Heart right ventricle (tissue), 16 donors: ENCODE data around the gene EXOSC3. TPM values are rescaled to one million over a fixed set of nuclear protein-coding genes. Genes with fewer than 3 reads are reported as not detected.

Experiments used
- ATAC-seq, 8 donors: fragments of 200-7000 bp; cut with Tn5 transposase; one replicate each; pipeline ENCODE4 v1.9.1; 2020; ENCODE audit warnings: mild to moderate bottlenecking in 8 of 8, moderate library complexity in 8 of 8, moderate number of reproducible peaks in 1 of 8
- DNase-seq, 2 donors: peaks; one replicate each; pipeline ENCODE4 v3.0.0-alpha.2; 2020
- H3K27ac ChIP-seq, 10 donors: fragments of 200-600 bp; sonication (generic) in 2 of 10; one replicate each; pipeline versions ENCODE4 v1.5.0 to v1.8.0; 2020 to 2022; ENCODE audit warnings: mild to moderate bottlenecking in 3 of 10
- H3K27me3 ChIP-seq, 7 donors: fragments of 200-600 bp; one replicate each; pipeline ENCODE4 v1.8.0; 2021 to 2022; ENCODE audit warnings: mild to moderate bottlenecking in 2 of 7
- H3K36me3 ChIP-seq, 9 donors: fragments of 200-600 bp; sonication (generic) in 1 of 9; one replicate each; pipeline versions ENCODE4 v1.5.0 to v1.8.0; 2020 to 2022; ENCODE audit warnings: mild to moderate bottlenecking in 2 of 9
- H3K4me1 ChIP-seq, 9 donors: fragments of 200-600 bp; sonication (generic) in 1 of 9; one replicate each; pipeline versions ENCODE4 v1.5.0 to v1.8.0; 2020 to 2022; ENCODE audit warnings: mild to moderate bottlenecking in 4 of 9
- H3K4me3 ChIP-seq, 10 donors: fragments of 200-600 bp; sonication (generic) in 2 of 10; one replicate each; pipeline versions ENCODE4 v1.5.0 to v1.8.0; 2020 to 2022; ENCODE audit warnings: mild to moderate bottlenecking in 7 of 10, moderate library complexity in 2 of 10
- H3K9me3 ChIP-seq, 11 donors: fragments of 200-600 bp in 10 of 11; sonication (generic) in 2 of 11; one replicate each; pipeline versions ENCODE4 v1.5.0 to v1.8.0; 2013 to 2022; ENCODE audit warnings: mild to moderate bottlenecking in 2 of 11, control low read depth in 1 of 11, moderate library complexity in 1 of 11
- CTCF ChIP-seq, 9 donors: fragments of 200-600 bp; sonication (generic) in 2 of 9; IDR thresholded peaks; one replicate each; pipeline versions ENCODE4 v1.5.0 to v1.8.0; 2021 to 2022; ENCODE audit warnings: antibody characterized with exemption in 9 of 9, mild to moderate bottlenecking in 5 of 9, moderate library complexity in 1 of 9
- WGBS, 2 donors: extraction: QIAGEN DNeasy Blood & Tissue Kit; methylation state at CpG; one replicate each; pipeline ENCODE4 v1.1.7; 2013; ENCODE audit warnings: inconsistent platforms in 1 of 2; 5-methylcytosine and 5-hydroxymethylcytosine counted together
- intact Hi-C, 10 donors: fragments of 100-400 bp; cut with DNase I; formaldehyde crosslinking; loops; one replicate each; pipeline versions ENCODE4 v1.11.1 to v1.14.2; 2022
- polyA plus RNA-seq, 2 donors: library from polyadenylated mRNA; stranded (reverse); fragments of 200-250 nt; gene quantifications; one replicate each; pipeline ENCODE4 v1.2.3, GENCODE V29; 2013
- total RNA-seq, 10 donors: library from RNA; stranded (reverse); fragmentation: NEBNext Ultra II Directional in 3 of 10; extraction: Animal tissue kit (Norgen Biotek cat#: 25700) in 3 of 10; gene quantifications; one replicate each; pipeline versions ENCODE4 v1.2.1 to v1.2.4, GENCODE V29; 2021 to 2023
- donor health status: Arrhythmogenic right ventricular cardiomyopathy.
- donor health status: ischemic (EF 13 %, LVEDD 7.1; RV severe dilation, severe dysfunction).
- donor health status: healthy with polysubstance abuse.
- donor health status: DM: no; HTN: yes; CAD: no.
- donor health status: DM: no; HTN: no; CAD: no.
- donor health status: ischemic (EF 25% LVEDD 6.9; RV normal size, moderate dysfunction).
- donor health status: ischemic (EF 25% LVEDD 5.7; RV mildly dilated, moderate dysfunction).
- donor health status: healthy.
- donor health status: DM: yes; HTN: yes; CAD: no.
- donor health status: Ischemic cardiomyopathy.
- donor health status: ischemic (EF 35%, LVEDD 5.7; RV mildly dilated, moderate dysfunction).
- donor health status: nonischemic (EF 11% LVEDD 7.7; RV severe dilation, severe dysfunction).
- donor health status: DM: yes; HTN: yes; CAD: no.
- donor health status: PGD.
- donor health status: ischemic (EF 29% LVEDD 5.4; RV normal size, mild dysfunction).
- donor health status: nonischemic (EF 23%, LVEDD 6.1; RV moderate dilation, normal function).

The EXOSC3 gene
- total and polyA plus RNA-seq, 12 donors = 7.3 to 20.2 (median 12.8) TPM

- peak; percentile 30 to 35 for DNase-seq
- Histone ChIP-seq H3K4me1 (no peaks in the 10 kb centered on the region), H3K4me3 (no peak overlapping the region), H3K9me3 (no peaks in the 10 kb centered on the region), H3K36me3 (no peaks in the 10 kb centered on the region), H3K27me3 (no peaks in the 10 kb centered on the region), H3K27ac (no peak overlapping the region)
- intact Hi-C loops = loop anchor here in 6 of 10 donors (5.0 to 10.0 kb wide), 5 partner anchors 163 to 657 kb away; partner anchors contain the start of gene ALDH1B1 (in 1 of the 6)
- ATAC-seq = peak in 7 of 8 donors; percentile 47 to 82 (median 76)
- TF ChIP-seq CTCF (IDR thresholded peaks at IDR 0.05) = peak; percentile 58 to 91 (median 85)
- WGBS, 2 donors = 32 to 38% methylated on average over 3 of the region's 3 CpGs
Measured at GRCh38 chr9:37747271-37747753, 37.6 kb downstream of the EXOSC3 start.

GRCh38 chr9:37746448-37747270 lies 38.2 kb downstream of the EXOSC3 start:
- WGBS, 2 donors = 79 to 85% methylated on average over 24 of the region's 24 CpGs
- DNase-seq (no peak), ATAC-seq (peak in 2 of 8 donors; percentile 15 to 59)
- Histone ChIP-seq H3K36me3 (no peaks in the 10 kb centered on the region), H3K4me3 (no peak overlapping the region), H3K27me3 (no peaks in the 10 kb centered on the region), H3K9me3 (no peaks in the 10 kb centered on the region), H3K27ac (no peak overlapping the region), H3K4me1 (no peaks in the 10 kb centered on the region)
- intact Hi-C loops = loop anchor here in 6 of 10 donors (5.0 to 10.0 kb wide), 5 partner anchors 162 to 658 kb away; partner anchors contain the start of gene ALDH1B1 (in 1 of the 6)
- TF ChIP-seq CTCF (IDR thresholded peaks at IDR 0.05) = no peak

- DNase-seq (no peak), ATAC-seq (peak in 1 of 8 donors; percentile 16)
- H3K4me1 ChIP-seq = no peaks in the 10 kb centered on the region
- no peaks in the 10 kb centered on the region for H3K9me3 ChIP-seq
- 77 to 87% methylated on average over 8 of the region's 8 CpGs for WGBS, 2 donors
- intact Hi-C loops = loop anchor here in 6 of 10 donors (5.0 to 10.0 kb wide), 5 partner anchors 161 to 659 kb away; partner anchors contain the start of gene ALDH1B1 (in 1 of the 6)
- no peak for TF ChIP-seq CTCF (IDR thresholded peaks at IDR 0.05)
- no peak overlapping the region for H3K4me3 ChIP-seq
- H3K36me3 ChIP-seq = no peaks in the 10 kb centered on the region
- H3K27ac ChIP-seq = no peak overlapping the region
- H3K27me3 ChIP-seq = no peaks in the 10 kb centered on the region
Measured at GRCh38 chr9:37745970-37746369, 38.9 kb downstream of the EXOSC3 start.

- Histone ChIP-seq H3K36me3 (no peaks in the 10 kb centered on the region), H3K27ac (no peak overlapping the region), H3K9me3 (no peaks in the 10 kb centered on the region), H3K4me1 (no peaks in the 10 kb centered on the region), H3K27me3 (no peaks in the 10 kb centered on the region), H3K4me3 (no peak overlapping the region)
- 70 to 73% methylated on average over 15 of the region's 15 CpGs for WGBS, 2 donors
- ATAC-seq = no peak
- TF ChIP-seq CTCF (IDR thresholded peaks at IDR 0.05) = no peak
- intact Hi-C loops = loop anchor here in 6 of 10 donors (10.0 kb wide), 4 partner anchors 156 to 664 kb away; partner anchors contain the start of gene ALDH1B1 (in 1 of the 6)
- no peak for DNase-seq
Measured at GRCh38 chr9:37740631-37741328, 44.1 kb downstream of the EXOSC3 start.
